Measurements from ENCODE around the gene THUMPD1. TPM values are rescaled to one million over a fixed set of nuclear protein-coding genes. Genes with fewer than 3 reads are reported as not detected.

THUMPD1 gene
- total and polyA plus RNA-seq, 7 experiments from 2014 or later: 41.9 to 107 (median 72.7) TPM

GRCh38 chr16:20689668-20690067, 52.0 kb downstream of the THUMPD1 start:
- no peaks in the 10 kb centered on the region for H3K4me1 Mint-ChIP-seq
- H3K27me3 Mint-ChIP-seq: peaks cover 0 to 16% (median 9%) of the 10 kb centered on the region in 5 donors
- Histone ChIP-seq H3K27ac (ENCODE audit: low read depth, low read length) (no peak overlapping the region), H3K27me3 (ENCODE audit: control insufficient read depth in 2 of 2, insufficient read depth in 2 of 2, low read length in 2 of 2) (no peaks in the 10 kb centered on the region), H3K9me3 (ENCODE audit: control insufficient read depth in 2 of 3, low read length in 3 of 3) (no peaks in the 10 kb centered on the region), H3K4me3 (ENCODE audit: low read length) (no peak overlapping the region), H3K4me1 (ENCODE audit: control insufficient read depth in 2 of 2, insufficient read depth in 2 of 2, low read length in 2 of 2) (no peaks in the 10 kb centered on the region), H3K36me3 (ENCODE audit: control insufficient read depth in 2 of 3, insufficient read depth in 3 of 3, low read length in 3 of 3) (no peaks in the 10 kb centered on the region)
- H3K27ac Mint-ChIP-seq: no peak overlapping the region
- peaks cover 0 to 9% (median 1%) of the 10 kb centered on the region in 11 donors for H3K9me3 Mint-ChIP-seq
- DNase-seq (no peak), ATAC-seq (no peak)
- H3K4me3 Mint-ChIP-seq: no peak overlapping the region
- ChIA-PET CTCF (no interaction called here), POLR2A (no interaction called here)
- intact Hi-C loops (cut with micrococcal nuclease): loop anchor here in 1 of 2 donors (5.0 kb wide), 1 partner anchor 62 kb away; no protein-coding TSS in a partner anchor
- peaks cover 0 to 5% (median under 1%) of the 10 kb centered on the region in 5 donors for H3K36me3 Mint-ChIP-seq

DNA sequence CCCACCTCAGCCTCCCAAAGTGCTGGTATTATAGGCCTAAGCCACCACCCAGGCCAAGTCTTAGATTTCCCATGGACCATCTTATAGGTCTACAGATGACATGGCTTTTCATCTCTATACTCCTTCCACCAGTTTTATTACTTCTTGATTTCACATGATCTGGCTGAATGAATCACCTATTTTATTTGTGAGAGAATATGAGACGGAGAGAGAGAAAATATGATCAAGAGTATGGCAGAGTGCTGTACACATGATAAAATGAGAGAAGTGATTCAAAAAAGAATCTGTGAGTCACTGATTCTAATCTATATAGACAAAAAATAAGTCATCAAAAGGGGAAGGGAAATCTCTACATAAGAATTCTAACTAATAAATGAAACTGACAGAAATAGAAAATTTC, 57.8 kb downstream of the THUMPD1 start:
- H3K27ac Mint-ChIP-seq: peak overlapping the region in 1 of 9 donors; percentile 13
- ATAC-seq (no peak), DNase-seq (no peak)
- no peaks in the 10 kb centered on the region for H3K36me3 ChIP-seq (ENCODE audit: control insufficient read depth in 2 of 3, insufficient read depth in 3 of 3, low read length in 3 of 3)
- intact Hi-C loops (cut with micrococcal nuclease): no loop called here
- no peak overlapping the region for H3K4me3 ChIP-seq (ENCODE audit: low read length)
- H3K4me1 ChIP-seq (ENCODE audit: control insufficient read depth in 2 of 2, insufficient read depth in 2 of 2, low read length in 2 of 2): no peaks in the 10 kb centered on the region
- ChIA-PET CTCF (no interaction called here), POLR2A (no interaction called here)
- H3K4me3 Mint-ChIP-seq: no peak overlapping the region
- no peaks in the 10 kb centered on the region for H3K27me3 ChIP-seq (ENCODE audit: control insufficient read depth in 2 of 2, insufficient read depth in 2 of 2, low read length in 2 of 2)
- H3K27me3 Mint-ChIP-seq: peaks cover 0 to 5% (median 0%) of the 10 kb centered on the region in 5 donors
- no peaks in the 10 kb centered on the region for H3K9me3 ChIP-seq (ENCODE audit: control insufficient read depth in 2 of 3, low read length in 3 of 3)
- H3K27ac ChIP-seq (ENCODE audit: low read depth, low read length): no peak overlapping the region
- H3K9me3 Mint-ChIP-seq: peaks cover 0 to 9% (median 2%) of the 10 kb centered on the region in 11 donors
- H3K4me1 Mint-ChIP-seq: peaks cover 0 to 6% (median 0%) of the 10 kb centered on the region in 7 donors
- H3K36me3 Mint-ChIP-seq: peaks cover 0 to 11% (median 4%) of the 10 kb centered on the region in 5 donors

Other genes with a start within 250 kb of the THUMPD1 start
- gene ACSM2B, start 165.5 kb downstream of the THUMPD1 start, total RNA-seq: not detected
- gene ACSM2B, start 165.5 kb downstream of the THUMPD1 start, polyA plus RNA-seq: not detected
- gene ACSM1, start 44.1 kb downstream of the THUMPD1 start, total RNA-seq: 1 to 10 TPM in 1 of 5 experiments, under 1 TPM in 4; 0.30 to 1.2 (median 0.53) TPM
- gene ACSM1, start 44.1 kb downstream of the THUMPD1 start, polyA plus RNA-seq: under 1 TPM; 0.28 to 0.41 TPM
- gene ACSM3, start 22.2 kb upstream of the THUMPD1 start, total RNA-seq: 10 to 100 TPM in 1 of 5 experiments, 1 to 10 TPM in 4; 3.0 to 10.9 (median 7.4) TPM
- gene ACSM3, start 22.2 kb upstream of the THUMPD1 start, polyA plus RNA-seq: 10 to 100 TPM in 1 of 2 donors, 1 to 10 TPM in 1; 9.8 to 10.1 TPM
- 10 to 100 TPM in 1 of 5 experiments, 1 to 10 TPM in 4; 2.4 to 10.4 (median 3.6) TPM for gene ERI2, start 64.7 kb upstream of the THUMPD1 start, total RNA-seq
- gene ERI2, start 64.7 kb upstream of the THUMPD1 start, polyA plus RNA-seq: 1 to 10 TPM; 1.8 to 2.1 TPM
- gene REXO5, start 64.7 kb upstream of the THUMPD1 start, total RNA-seq: 1 to 10 TPM in 3 of 5 experiments, under 1 TPM in 2; 0.35 to 9.5 (median 1.6) TPM
- gene REXO5, start 64.7 kb upstream of the THUMPD1 start, polyA plus RNA-seq: not detected
- 10 to 100 TPM in 1 of 5 experiments, 1 to 10 TPM in 4; 4.0 to 15.7 (median 6.5) TPM for gene DCUN1D3, start 158.5 kb upstream of the THUMPD1 start, total RNA-seq
- gene DCUN1D3, start 158.5 kb upstream of the THUMPD1 start, polyA plus RNA-seq: 1 to 10 TPM in 1 of 2 donors, under 1 TPM in 1; 0.82 to 1.4 TPM
- gene LYRM1, start 159.0 kb upstream of the THUMPD1 start, total RNA-seq: 10 to 100 TPM; 13.4 to 29.1 (median 20.0) TPM
- gene LYRM1, start 159.0 kb upstream of the THUMPD1 start, polyA plus RNA-seq: 10 to 100 TPM; 33.3 to 43.8 TPM